ENCODE results near the gene PNMA8A.

DNA sequence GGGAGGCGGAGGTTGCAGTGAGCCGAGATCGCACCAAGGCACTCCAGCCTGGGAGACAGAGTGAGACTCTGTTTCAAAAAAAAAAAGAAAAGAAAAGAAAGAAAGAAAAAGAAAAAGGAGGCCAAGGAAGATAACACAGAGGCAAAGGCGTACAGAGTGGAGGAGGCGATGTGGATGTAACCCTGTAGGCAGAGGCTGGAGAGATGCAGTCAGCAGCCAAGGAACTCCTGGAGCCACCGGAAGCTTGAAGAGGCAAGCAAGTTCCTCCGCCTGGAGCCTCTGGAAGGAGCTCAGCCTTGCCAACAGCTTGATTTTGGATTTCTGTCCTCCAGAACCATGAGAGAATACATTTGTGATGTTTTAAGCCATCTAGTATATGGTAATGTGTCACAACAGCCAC lies 51.3 kb downstream of the PNMA8A start:
- no peak for TF ChIP-seq POLR2A (IDR thresholded peaks at IDR 0.05; ENCODE audit: low read length)
- no peak for TF ChIP-seq GATA1 (IDR thresholded peaks at IDR 0.05; ENCODE audit: low read depth, low read length)

Data from erythroblast (primary cell).